Endothelial cell of umbilical vein (primary cell): ENCODE results near the gene OCRL. TPM values are rescaled to one million over a fixed set of nuclear protein-coding genes. Genes with fewer than 3 reads are reported as not detected.

Experiments
- BruUV-seq: library from RNA; stranded (reverse); fragments of 400-500 nt; replicated peaks from 2 replicates; lab custom pipeline; 2021; lab: Mats Ljungman, UMichigan
- CTCF ChIA-PET: fragments of 300-600, 350-600 bp; sonication (Branson Sonifier 250); formaldehyde crosslinking; loops from one replicate; lab custom pipeline; 2021; ENCODE audit warnings: antibody characterized with exemption, inconsistent platforms; lab: Charles Lee
- POLR2A ChIA-PET: fragments of 300-600, 350-600 bp; sonication (Branson Sonifier 250); formaldehyde crosslinking; loops from one replicate; lab custom pipeline; 2021; ENCODE audit warnings: antibody characterized with exemption, inconsistent platforms; lab: Charles Lee
- DNase-seq: peaks from one replicate; pipeline ENCODE4 v3.0.0-alpha.2; 2011; ENCODE audit warnings: low read depth, low spot score
- FAIRE-seq: peaks from 2 replicates; lab custom pipeline; 2011; peaks lifted over from hg19 to GRCh38; lab: Jason Lieb, UNC
- H2AFZ ChIP-seq: 2 replicates; pipeline ENCODE4 v1.6.0; 2012; ENCODE audit warnings: low read depth, low read length, control low read depth, inconsistent platforms
- H3K27ac ChIP-seq: 2 replicates; pipeline ENCODE4 v1.5.1; 2011; ENCODE audit warnings: low read depth, mild to moderate bottlenecking, control low read depth, low read length, moderate library complexity; ENCODE audit not compliant: insufficient read depth
- H3K27me3 ChIP-seq, 2 experiments: 2 replicates each; pipeline versions ENCODE4 v1.6.0 to v1.6.1; 2011; ENCODE audit warnings: low read length in 2 of 2, mixed read lengths in 1 of 2; ENCODE audit not compliant: control insufficient read depth in 2 of 2, insufficient read depth in 2 of 2
- H3K36me3 ChIP-seq, 2 experiments: 2 replicates in 1 of 2; 3 replicates in 1 of 2; pipeline ENCODE4 v1.5.1; 2011; ENCODE audit warnings: low read length in 2 of 2, mild to moderate bottlenecking in 1 of 2, moderate library complexity in 1 of 2; ENCODE audit not compliant: control insufficient read depth in 2 of 2, insufficient read depth in 2 of 2; ENCODE audit errors: extremely low read depth in 1 of 2
- H3K4me1 ChIP-seq: 3 replicates; pipeline ENCODE4 v1.5.1; 2011; ENCODE audit warnings: mild to moderate bottlenecking, low read length; ENCODE audit not compliant: control insufficient read depth, insufficient read depth; ENCODE audit errors: extremely low read depth
- H3K4me2 ChIP-seq: 2 replicates; pipeline ENCODE4 v1.6.1; 2011; ENCODE audit warnings: low read length, control low read depth, mixed read lengths; ENCODE audit not compliant: insufficient read depth
- H3K4me3 ChIP-seq, 3 experiments: fragments of 200-600 bp in 1 of 3; sonication (generic), shearing (Covaris generic) in 1 of 3; replicated peaks in 1 of 3; 2 replicates each; pipeline ENCODE4 v1.5.1; 2011 to 2016; ENCODE audit warnings: control low read depth in 3 of 3, low read length in 3 of 3, mild to moderate bottlenecking in 2 of 3, inconsistent platforms in 1 of 3, low read depth in 1 of 3, moderate library complexity in 1 of 3; ENCODE audit not compliant: insufficient read depth in 1 of 3
- H3K79me2 ChIP-seq: 2 replicates; pipeline ENCODE4 v1.6.0; 2012; ENCODE audit warnings: low read length, inconsistent platforms; ENCODE audit not compliant: control insufficient read depth, insufficient read depth
- H3K9ac ChIP-seq: replicated peaks from 2 replicates; pipeline ENCODE3; 2011; ENCODE audit warnings: low read length, control low read depth; ENCODE audit not compliant: insufficient read depth; ENCODE audit errors: extremely low read depth
- H3K9me1 ChIP-seq: replicated peaks from 3 replicates; pipeline ENCODE4 v1.6.0; 2011; ENCODE audit warnings: mild to moderate bottlenecking, low read length; ENCODE audit not compliant: control insufficient read depth, insufficient read depth; ENCODE audit errors: extremely low read depth
- H3K9me3 ChIP-seq: replicated peaks from 2 replicates; pipeline ENCODE4 v1.5.1; 2012; ENCODE audit warnings: low read length, inconsistent platforms; ENCODE audit not compliant: control insufficient read depth, insufficient read depth
- H4K20me1 ChIP-seq: replicated peaks from 2 replicates; pipeline ENCODE3; 2011; ENCODE audit warnings: mild to moderate bottlenecking, low read length; ENCODE audit not compliant: control insufficient read depth, insufficient read depth; ENCODE audit errors: extremely low read depth
- EZH2 ChIP-seq: IDR thresholded peaks from 2 replicates; pipeline ENCODE4 v1.6.1; 2012; ENCODE audit warnings: borderline replicate concordance, low read depth, mild to moderate bottlenecking, moderate library complexity, low read length, inconsistent platforms; ENCODE audit not compliant: severe bottlenecking
- FOS ChIP-seq: IDR thresholded peaks from 2 replicates; pipeline ENCODE4 v1.6.1; 2011; ENCODE audit warnings: mild to moderate bottlenecking, low read length, moderate library complexity, borderline replicate concordance; ENCODE audit not compliant: insufficient read depth
- GATA2 ChIP-seq: IDR thresholded peaks from 2 replicates; pipeline ENCODE4 v1.7.0; 2011; ENCODE audit warnings: low read depth, mild to moderate bottlenecking, moderate library complexity, mixed read lengths, low read length; ENCODE audit not compliant: insufficient read length, insufficient read depth
- JUN ChIP-seq: IDR thresholded peaks from 2 replicates; pipeline ENCODE4 v1.6.1; 2011; ENCODE audit warnings: borderline replicate concordance, low read depth; ENCODE audit not compliant: insufficient read length, insufficient read depth
- MYC ChIP-seq: IDR thresholded peaks from one replicate; pipeline ENCODE4 v1.6.1; 2011; ENCODE audit warnings: mild to moderate bottlenecking, low read depth, low read length
- POLR2A ChIP-seq: IDR thresholded peaks from 2 replicates; pipeline ENCODE4 v1.6.1; 2012; ENCODE audit warnings: low read depth, mild to moderate bottlenecking, control low read depth, low read length
- POLR2AphosphoS5 ChIP-seq: IDR thresholded peaks from 2 replicates; pipeline ENCODE4 v1.6.1; 2012; ENCODE audit warnings: low read depth, mild to moderate bottlenecking, control low read depth, low read length, moderate library complexity; ENCODE audit not compliant: insufficient read depth
- dilution Hi-C: fragments of 300-500 bp; cut with MboI; formaldehyde crosslinking; loops from one replicate; pipeline ENCODE4 v1.15.0; 2019; ENCODE audit warnings: low sequenced_read_pairs; ENCODE audit not compliant: extremely low pct_ligation_motif_present
- intact Hi-C: fragments of 100-400 bp; cut with micrococcal nuclease; formaldehyde crosslinking; loops from one replicate; pipeline ENCODE4 v1.10.0; 2022
- polyA plus RNA-seq, 4 experiments: library from polyadenylated mRNA; depleted of rRNA in 3 of 4; stranded (reverse) in 3 of 4; unstranded in 1 of 4; fragments of >200 nt; gene quantifications; 2 replicates each; pipeline versions ENCODE4 v1.2.1 to v1.2.3, GENCODE V29; 2011 to 2012; ENCODE audit warnings: missing spikeins in 1 of 4
- total RNA-seq: library from RNA; stranded (reverse); gene quantifications from 2 replicates; pipeline ENCODE4 v1.2.3, GENCODE V29; 2021
- TF ChIP-seq, protein P1 (sequence below): IDR thresholded peaks from 2 replicates; pipeline ENCODE4 v1.6.1; 2011; ENCODE audit not compliant: insufficient read depth, insufficient read length
- TF ChIP-seq, protein P2 (sequence below), 2 donors: IDR thresholded peaks; 1 replicate in 1 of 2; 2 replicates in 1 of 2; pipeline ENCODE4 v1.5.1; 2011; ENCODE audit warnings: low read length in 2 of 2, mild to moderate bottlenecking in 2 of 2, moderate library complexity in 2 of 2, control low read depth in 1 of 2, inconsistent platforms in 1 of 2, low read depth in 1 of 2; ENCODE audit not compliant: insufficient read depth in 1 of 2; ENCODE audit errors: extremely low read depth in 1 of 2

The OCRL gene
- total and polyA plus RNA-seq, 2 donors (not counting 3 experiments of a cell fraction or from before 2014, with no cell fraction given), result 14.6 to 20.9 TPM

DNA sequence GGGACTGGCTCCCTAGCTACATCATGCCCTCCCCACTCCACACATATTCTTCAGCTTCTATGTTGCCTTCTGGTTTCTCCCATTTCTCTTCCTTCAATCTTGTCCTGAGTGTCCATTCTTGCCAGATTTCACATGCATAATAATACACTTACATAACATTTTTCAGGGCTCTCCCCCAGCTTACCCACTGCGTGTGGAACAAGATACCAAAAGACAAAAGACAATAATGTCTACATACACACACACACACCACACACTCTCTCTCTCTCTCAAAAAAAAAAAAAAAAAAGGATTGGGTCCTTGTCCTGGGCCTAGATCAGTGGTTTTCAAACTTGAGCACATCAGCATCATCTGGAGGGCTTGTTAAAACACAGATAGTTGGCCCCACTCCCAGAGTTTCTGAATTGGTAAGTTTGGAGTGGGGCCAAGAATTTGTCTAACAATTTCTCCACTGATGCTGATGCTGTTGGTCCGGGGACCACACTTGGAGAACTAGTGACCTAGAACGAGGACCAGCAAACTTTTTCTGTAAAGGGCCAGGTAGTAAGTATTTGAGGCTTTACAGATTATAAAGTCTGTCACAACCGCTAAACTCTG, 10.3 kb upstream of the OCRL start:
- BruUV-seq, result no TSS peak
- POLR2A ChIA-PET, result no interaction called here

DNA sequence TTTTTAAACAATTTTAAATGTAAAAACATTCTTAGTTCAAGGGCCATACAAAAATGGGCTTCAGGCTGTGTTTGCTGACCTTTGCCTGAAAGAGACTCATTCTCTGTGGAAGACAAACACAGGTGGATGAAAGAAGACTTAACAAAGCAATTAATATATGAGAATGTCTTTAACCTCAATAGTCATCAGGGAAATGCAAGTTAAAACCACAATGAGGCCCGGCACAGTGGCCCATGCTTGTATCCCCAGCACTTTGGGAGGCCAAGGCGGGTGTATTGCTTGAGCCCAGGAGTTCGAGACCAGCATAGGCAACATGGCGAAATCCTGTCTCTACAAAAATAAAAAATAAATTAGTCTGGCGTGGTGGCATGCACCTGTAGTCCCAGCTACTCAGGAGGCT, 9.6 kb upstream of the OCRL start:
- CTCF ChIA-PET, result no interaction called here
- DNase-seq, result no peak
- no TSS peak for BruUV-seq
- no peaks in the 10 kb centered on the region for H3K4me1 ChIP-seq
- FAIRE-seq, result no peak
- no peak overlapping the region for H3K4me3 ChIP-seq
- H4K20me1 ChIP-seq, result no peaks in the 10 kb centered on the region
- H2AFZ ChIP-seq, result no peak overlapping the region
- no peak overlapping the region for H3K4me2 ChIP-seq
- dilution Hi-C loops, result no loop called here
- TF ChIP-seq FOS (no peak), POLR2AphosphoS5 (no peak), GATA2 (no peak), MYC (no peak), JUN (no peak), EZH2 (no peak), POLR2A (no peak)
- TF ChIP-seq, protein P1, sequence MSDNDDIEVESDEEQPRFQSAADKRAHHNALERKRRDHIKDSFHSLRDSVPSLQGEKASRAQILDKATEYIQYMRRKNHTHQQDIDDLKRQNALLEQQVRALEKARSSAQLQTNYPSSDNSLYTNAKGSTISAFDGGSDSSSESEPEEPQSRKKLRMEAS, result no peak
- TF ChIP-seq, protein P2, sequence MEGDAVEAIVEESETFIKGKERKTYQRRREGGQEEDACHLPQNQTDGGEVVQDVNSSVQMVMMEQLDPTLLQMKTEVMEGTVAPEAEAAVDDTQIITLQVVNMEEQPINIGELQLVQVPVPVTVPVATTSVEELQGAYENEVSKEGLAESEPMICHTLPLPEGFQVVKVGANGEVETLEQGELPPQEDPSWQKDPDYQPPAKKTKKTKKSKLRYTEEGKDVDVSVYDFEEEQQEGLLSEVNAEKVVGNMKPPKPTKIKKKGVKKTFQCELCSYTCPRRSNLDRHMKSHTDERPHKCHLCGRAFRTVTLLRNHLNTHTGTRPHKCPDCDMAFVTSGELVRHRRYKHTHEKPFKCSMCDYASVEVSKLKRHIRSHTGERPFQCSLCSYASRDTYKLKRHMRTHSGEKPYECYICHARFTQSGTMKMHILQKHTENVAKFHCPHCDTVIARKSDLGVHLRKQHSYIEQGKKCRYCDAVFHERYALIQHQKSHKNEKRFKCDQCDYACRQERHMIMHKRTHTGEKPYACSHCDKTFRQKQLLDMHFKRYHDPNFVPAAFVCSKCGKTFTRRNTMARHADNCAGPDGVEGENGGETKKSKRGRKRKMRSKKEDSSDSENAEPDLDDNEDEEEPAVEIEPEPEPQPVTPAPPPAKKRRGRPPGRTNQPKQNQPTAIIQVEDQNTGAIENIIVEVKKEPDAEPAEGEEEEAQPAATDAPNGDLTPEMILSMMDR (IDR thresholded peaks at IDR 0.05; ENCODE audit: extremely low read depth in 1 of 2, insufficient read depth in 1 of 2, low read depth in 1 of 2, low read length in 2 of 2), result no peak
- intact Hi-C loops, result no loop called here
- no peak overlapping the region for H3K9ac ChIP-seq
- no peak overlapping the region for H3K27ac ChIP-seq
- H3K79me2 ChIP-seq, result no peaks in the 10 kb centered on the region
- POLR2A ChIA-PET, result no interaction called here
- peaks cover 0 to 2% of the 10 kb centered on the region in 2 experiments for H3K27me3 ChIP-seq
- H3K36me3 ChIP-seq, result no peaks in the 10 kb centered on the region
- H3K9me1 ChIP-seq, result no peaks in the 10 kb centered on the region
- H3K9me3 ChIP-seq, result no peaks in the 10 kb centered on the region

More for the DNA sequence above, 10.3 kb upstream of the OCRL start:
- Histone ChIP-seq H3K9me3 (no peaks in the 10 kb centered on the region), H3K4me2 (no peak overlapping the region), H3K79me2 (no peaks in the 10 kb centered on the region), H3K27me3 (peaks cover 1 to 2% of the 10 kb centered on the region in 2 experiments), H2AFZ (no peak overlapping the region), H4K20me1 (no peaks in the 10 kb centered on the region), H3K9me1 (no peaks in the 10 kb centered on the region), H3K4me3 (no peak overlapping the region), H3K9ac (no peak overlapping the region), H3K4me1 (no peaks in the 10 kb centered on the region), H3K27ac (no peak overlapping the region), H3K36me3 (no peaks in the 10 kb centered on the region)
- dilution Hi-C loops (no loop called here), intact Hi-C loops (no loop called here)
- FAIRE-seq (no peak), DNase-seq (no peak)
- TF ChIP-seq FOS, result no peak
- no peak for TF ChIP-seq EZH2
- TF ChIP-seq GATA2, result no peak
- TF ChIP-seq POLR2A, result no peak
- TF ChIP-seq POLR2AphosphoS5, result no peak
- TF ChIP-seq JUN, result no peak
- CTCF ChIA-PET, result no interaction called here
